ENCODE results near the gene TNK2.
"Not testable (repeated sequence)": the region's sequence is repeated elsewhere in the genome, so short reads cannot be mapped to it uniquely, and the experiment has no call there.

Gene TNK2

GRCh38 chr3:195870442-195870841 is 37.9 kb downstream of the TNK2 start:
- DNase-seq (ENCODE audit: low read depth, low spot score), result no peak

- DNase-seq (ENCODE audit: low read depth, low spot score), result no peak
Observed at GRCh38 chr3:195869413-195870001, 38.8 kb downstream of the TNK2 start.

- DNase-seq (ENCODE audit: low read depth, low spot score), result no peak
Observed at GRCh38 chr3:195868866-195869412, 39.4 kb downstream of the TNK2 start.

- no peak for DNase-seq (ENCODE audit: low read depth, low spot score)
Observed at GRCh38 chr3:195868336-195868865, 40.0 kb downstream of the TNK2 start.

DNA sequence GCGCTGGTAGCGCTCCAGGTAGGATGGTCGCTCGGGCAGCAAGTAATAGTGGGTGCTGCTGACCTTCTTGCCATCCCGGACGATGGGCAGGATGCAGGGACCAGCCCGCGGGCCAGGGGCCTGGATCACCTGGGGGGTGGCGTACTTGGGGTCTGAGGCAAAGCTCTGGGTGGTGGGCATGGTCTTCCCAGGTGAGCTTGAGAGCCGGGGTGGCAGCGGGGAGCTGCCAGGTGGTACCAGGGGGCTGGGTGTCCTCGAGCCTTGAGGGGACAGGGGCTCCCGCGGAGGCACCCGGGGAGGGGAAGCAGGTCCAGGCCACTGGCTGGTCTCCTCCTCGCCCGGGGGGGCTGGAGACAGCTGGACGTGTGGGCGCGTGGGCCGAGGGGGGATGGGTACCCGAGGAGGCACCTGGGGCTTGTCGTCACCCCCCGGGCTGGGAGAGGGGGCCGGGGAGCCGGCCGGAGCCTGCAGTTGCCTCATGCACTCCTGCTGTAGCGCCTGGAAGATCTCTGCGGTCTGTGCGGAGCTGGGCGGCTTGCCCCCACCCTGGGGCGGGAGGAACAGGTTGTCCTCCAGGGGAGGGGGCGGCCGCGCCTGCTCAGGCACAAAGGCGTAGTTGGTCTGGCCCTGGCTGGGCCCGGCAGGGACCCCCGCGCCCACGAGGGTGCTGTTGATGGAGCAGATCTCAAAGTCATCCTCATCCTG is 40.6 kb downstream of the TNK2 start:
- DNase-seq (ENCODE audit: low read depth, low spot score), result no peak

- no peak for DNase-seq (ENCODE audit: low read depth, low spot score)
Observed at GRCh38 chr3:195866686-195867511, 41.5 kb downstream of the TNK2 start.

- DNase-seq (ENCODE audit: low read depth, low spot score), result no peak
Observed at GRCh38 chr3:195865752-195866151, 42.6 kb downstream of the TNK2 start.

GRCh38 chr3:195863121-195864061 is 45.0 kb downstream of the TNK2 start:
- DNase-seq (ENCODE audit: low read depth, low spot score), result peak; percentile 91

DNA sequence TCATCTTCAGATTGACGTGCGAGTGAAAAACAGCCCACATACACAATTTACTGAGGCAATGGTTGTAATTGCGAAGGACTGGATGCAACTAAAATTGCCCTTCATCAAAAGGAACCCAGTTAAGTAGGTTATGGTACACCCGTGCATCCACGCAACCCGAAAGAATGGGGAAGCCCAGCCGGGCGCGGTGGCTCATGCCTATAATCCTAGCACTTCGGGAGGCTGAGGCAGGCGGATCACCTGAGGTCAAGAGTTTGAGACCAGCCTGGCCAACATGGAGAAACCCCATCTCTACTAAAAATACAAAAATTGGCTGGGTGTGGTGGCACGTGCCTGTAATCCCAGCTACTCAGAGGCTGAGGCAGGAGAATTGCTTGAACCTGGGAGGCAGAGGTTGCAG is 46.0 kb downstream of the TNK2 start:
- DNase-seq (ENCODE audit: low read depth, low spot score), result not testable (repeated sequence)

GRCh38 chr3:195860456-195860855 is 47.9 kb downstream of the TNK2 start:
- DNase-seq (ENCODE audit: low read depth, low spot score), result no peak

DNA sequence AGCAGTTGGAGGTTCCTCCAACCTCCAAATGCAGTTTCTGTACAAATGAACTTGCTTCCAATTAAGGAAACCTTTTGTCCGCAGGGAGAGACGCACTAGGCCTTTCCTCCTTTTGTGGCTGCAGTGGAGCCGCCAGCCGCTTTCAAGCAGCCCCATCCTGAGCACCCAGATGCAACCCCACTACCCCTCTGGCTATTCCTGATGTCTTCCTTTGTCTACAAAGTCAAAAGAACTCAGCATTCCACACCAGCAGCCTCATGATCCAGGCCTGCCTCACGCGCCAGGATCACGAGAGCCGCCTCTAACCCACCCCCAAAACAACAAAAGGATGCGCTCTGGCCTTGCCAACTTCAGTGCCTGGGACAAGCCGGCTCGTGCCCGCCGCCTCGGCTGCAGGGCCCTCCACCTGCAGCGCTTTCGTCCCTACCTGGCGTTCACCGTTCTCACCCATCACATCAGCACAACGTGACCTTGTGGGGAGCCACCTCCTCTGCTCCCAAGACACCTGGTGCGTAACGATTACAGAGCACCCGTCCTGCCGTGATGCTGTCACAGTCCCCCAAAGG is 48.4 kb downstream of the TNK2 start:
- DNase-seq (ENCODE audit: low read depth, low spot score), result peak; percentile 80

GRCh38 chr3:195859061-195859845 is 49.1 kb downstream of the TNK2 start:
- DNase-seq (ENCODE audit: low read depth, low spot score), result peak; percentile 92

GRCh38 chr3:195856410-195857084 is 51.8 kb downstream of the TNK2 start:
- DNase-seq (ENCODE audit: low read depth, low spot score), result no peak

- no peak for DNase-seq (ENCODE audit: low read depth, low spot score)
Observed at GRCh38 chr3:195855471-195856409, 52.6 kb downstream of the TNK2 start.

DNA sequence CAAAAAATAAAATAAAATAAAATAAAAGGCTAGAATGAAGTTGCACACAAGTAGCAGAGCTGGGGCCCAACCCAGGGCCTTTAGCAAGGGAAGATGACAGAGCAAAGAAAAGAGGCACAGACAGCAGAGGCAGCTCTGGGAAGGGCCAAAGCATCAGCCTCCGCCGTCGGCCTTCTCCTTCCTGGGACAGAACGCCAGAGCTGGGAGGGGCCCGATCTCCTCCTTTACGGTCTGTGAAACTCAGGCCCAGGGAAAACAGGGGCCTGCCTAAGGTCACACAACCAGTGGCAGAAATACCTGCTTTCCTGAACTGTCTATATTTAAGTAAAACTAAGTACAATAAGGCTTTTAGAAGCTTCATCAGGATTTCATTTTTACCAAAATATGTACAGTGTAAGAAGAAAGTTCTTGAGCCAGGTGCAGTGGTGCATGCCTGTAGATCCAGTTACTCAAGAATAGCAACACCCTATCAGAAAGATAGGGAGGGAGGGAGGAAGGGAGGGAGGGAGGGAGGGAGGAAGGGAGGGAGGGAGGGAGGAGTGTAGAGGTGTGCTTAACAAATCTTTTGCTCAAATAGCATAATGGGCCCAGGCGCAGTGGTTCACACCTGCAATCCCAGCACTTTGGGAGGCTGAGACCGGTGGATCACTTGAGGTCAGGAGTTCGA is 53.6 kb downstream of the TNK2 start:
- DNase-seq (ENCODE audit: low read depth, low spot score), result no peak

- peak; percentile 47 for DNase-seq (ENCODE audit: low read depth, low spot score)
Observed at GRCh38 chr3:195853996-195854395, 54.4 kb downstream of the TNK2 start.

DNA sequence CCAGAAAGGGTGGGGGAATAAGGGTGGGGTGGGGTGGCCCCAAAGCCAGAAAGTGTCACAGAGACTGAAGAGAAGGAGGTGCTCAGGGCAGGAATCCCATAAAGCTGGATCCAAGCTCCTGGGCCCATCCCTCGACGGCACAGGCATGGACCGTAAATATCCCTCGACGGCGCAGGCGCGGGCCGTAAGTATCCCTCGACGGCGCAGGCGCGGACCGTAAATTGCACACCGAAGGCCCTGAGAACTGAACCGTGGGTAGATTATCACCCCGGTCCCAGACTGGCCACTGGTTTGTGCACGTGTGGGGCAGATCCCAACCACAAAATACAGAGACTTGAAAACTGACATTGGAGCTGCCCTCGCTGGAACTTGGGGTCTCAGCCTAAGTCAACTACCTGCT is 55.3 kb downstream of the TNK2 start:
- no peak for DNase-seq (ENCODE audit: low read depth, low spot score)
